NCI-H2107 treated with DMSO at 0.1 percent for 48 hours (cell line): Measurements from ENCODE around the gene NEAT1.
"Not testable (repeated sequence)": the region's sequence is repeated elsewhere in the genome, so short reads cannot be mapped to it uniquely, and the experiment has no call there.

ENCODE experiments used
- DNase-seq: peaks from one replicate; lab custom pipeline; 2025; ENCODE audit not compliant: unreplicated experiment; lab: John Stamatoyannopoulos, UW

Gene NEAT1

DNA sequence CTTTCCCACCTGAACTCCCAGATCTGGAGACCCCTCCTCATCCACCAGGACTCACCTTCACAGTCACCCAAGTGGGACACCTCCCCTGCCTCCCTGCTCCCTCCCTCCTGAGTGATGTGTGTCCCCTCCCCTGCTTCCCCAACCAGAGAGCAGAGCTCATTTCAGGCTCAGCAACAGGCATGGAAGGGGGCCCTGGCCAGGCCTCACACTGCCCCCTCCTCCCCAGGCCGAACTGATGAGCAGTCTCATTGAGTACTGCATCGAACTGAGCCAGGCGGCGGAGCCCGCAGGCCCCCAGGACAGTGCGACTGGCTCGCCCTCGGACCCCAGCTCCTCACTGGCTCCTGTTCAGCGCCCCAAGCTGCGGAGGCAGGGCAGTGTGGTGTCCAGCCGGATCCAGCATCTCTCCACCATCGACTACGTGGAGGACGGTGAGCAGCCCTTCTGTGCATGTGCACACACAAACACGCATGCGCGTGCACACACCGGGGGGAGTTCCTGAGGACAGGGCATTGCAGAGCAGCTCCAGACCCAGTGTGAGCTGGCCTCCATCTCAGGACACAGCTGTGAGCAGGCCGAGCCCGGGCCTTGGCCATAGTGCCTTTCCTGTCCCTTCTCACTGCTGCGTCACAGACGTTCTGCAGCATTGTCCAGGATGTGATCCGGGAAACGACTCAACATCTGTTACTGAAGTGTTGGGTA lies 17.8 kb upstream of the NEAT1 start:
- DNase-seq = no peak

DNA sequence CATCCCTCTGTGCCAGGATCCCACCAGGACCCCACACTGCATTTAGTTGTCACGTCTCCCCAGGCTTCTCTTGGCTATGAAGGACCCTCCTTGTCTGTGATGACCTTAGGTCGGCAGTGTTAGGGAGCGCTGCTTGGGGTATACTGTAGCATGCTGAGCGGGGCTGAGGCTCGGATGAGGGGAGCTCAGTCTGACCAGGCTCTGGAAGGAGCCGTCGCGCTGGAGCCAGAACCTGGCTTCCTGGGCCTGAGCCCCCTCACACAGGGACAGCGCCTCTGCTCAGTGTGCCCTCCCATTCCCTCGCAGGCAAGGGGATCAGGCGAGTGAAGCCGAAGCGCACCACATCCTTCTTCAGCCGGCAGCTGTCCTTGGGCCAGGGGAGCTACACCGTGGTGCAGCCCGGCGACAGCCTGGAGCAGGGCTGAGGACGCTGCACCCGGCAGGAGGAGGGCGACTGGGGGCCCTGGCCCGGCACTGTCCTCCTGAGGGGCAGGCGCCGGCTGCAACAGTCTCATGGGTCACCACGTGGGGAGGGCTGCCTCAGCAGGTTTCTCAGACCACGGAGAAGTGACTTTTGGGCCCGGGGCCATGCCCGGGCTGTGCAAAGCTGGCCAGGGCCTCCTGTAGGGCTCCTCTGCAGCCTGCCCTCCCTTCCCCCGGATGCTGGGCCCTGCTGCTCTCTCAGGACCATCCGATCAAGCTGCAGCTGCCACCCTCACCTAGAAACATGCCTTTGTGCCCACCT lies 11.5 kb upstream of the NEAT1 start:
- no peak for DNase-seq

DNA sequence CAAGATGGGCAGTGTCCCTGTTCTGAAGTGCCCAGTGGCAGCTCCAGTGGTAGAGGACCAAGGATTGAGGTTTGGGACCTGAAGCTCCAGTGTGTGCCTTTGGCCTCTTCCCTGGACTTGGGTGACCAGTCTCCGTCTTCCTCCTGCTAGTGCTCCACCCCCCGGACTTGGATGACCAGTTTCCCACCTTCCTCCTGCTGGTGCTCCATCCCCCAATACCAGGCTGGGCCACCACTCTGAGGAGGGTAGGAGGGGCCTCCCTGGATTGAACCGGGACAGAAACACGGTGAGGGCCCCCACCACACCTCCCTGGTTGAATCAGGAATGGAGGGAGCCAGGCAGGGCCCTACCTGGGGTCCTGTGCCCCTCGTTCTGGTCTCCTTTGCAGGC lies 10.9 kb upstream of the NEAT1 start:
- DNase-seq = no peak

DNA sequence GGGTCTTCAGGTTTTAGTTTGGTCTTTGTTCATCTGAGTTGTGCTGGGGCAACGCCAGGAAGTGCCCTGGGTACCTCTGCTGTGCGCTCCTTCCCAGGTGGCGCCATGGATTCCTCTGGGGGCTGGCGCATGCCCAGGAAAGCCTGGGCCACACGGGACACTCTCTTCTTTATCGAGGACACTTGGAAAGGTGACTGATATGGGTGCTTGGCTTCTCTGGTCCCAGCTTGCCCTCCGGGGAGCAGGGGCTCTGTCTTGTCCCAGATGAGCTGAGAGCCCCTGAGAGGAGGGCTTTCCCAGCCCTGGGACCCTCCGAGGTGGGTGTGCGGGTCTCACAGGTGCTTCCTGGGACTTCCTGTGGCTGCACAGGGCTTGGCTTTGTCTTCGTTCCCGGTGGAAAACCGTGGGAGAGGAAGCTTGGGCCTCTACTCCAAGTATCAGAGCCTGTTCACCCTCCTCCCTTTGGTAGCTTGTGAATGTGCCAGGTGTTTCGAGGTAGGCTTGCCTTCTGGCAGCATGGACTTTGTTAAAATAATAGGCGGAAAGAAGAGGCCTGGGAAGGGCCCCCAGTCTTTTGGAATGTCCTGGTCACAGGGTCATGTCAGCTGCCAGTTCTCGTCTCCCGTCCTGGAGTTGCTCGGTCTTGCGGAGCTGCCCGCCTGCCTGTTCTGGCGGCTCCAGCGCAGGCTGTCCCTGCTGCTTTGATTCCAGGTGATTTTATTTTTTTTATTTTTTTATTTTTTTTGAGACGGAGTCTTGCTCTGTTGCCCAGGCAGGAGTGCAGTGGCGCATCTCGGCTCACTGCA lies 10.1 kb upstream of the NEAT1 start:
- no peak for DNase-seq

DNA sequence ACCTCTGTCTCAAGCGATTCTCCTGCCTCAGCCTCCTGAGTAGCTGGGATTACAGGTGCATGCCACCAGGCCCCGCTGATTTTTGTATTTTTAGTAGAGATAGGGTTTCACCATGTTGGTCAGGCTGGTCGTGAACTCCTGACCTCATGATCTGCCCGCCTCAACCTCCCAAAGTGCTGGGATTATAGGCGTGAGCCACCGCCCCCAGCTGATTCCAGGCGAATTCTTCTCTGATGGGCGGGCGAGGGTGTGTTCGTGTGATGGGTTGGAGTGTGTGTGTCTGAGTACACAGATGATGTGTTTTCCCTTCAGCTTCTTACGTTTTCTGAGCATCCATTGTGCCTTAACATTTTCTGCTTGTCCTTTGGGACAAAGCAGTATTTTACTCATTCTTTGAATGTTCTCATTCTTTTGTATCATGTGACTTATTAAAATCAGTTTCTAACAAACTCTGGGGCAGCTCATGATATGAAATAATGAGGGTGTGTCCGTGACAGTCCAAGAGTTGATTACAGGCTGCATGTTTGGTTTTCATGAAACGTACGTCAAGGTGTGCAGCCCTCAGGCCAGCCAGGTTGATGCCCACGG lies 9.4 kb upstream of the NEAT1 start:
- DNase-seq = not testable (repeated sequence)

DNA sequence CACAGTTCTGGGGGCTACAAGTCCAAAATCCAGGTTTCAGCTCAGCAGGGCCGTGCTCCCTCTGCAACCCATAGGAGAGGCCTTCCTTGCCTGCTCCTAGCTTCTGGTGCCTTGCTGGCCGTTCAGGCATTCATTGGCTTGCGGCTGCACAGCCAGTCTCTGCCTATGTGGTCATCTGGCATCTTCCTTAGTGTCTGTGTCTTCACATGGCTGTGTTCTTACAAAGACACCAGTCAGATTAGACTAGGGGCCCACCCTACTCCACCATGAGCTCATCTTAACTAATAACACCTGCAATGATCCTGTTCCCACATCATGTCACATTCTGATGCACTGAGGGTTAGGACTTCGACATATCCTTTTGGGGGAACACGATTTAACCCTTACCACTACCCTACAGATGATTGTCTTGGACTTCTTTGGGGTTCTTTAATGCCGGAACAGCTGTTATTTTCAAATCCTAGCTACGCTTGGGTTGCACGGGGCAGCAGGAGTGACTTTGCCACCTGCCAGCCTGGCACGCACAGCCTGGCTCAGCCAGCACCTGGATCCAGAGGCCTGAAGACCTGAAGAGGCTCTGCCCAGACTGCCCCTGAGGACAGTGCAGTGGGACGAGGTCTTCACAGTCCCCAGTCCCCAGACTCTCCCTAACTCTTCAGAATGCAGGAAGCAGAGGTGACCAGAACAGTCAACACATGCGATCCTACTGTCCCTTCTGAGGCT lies 7.7 kb upstream of the NEAT1 start:
- no peak for DNase-seq

DNA sequence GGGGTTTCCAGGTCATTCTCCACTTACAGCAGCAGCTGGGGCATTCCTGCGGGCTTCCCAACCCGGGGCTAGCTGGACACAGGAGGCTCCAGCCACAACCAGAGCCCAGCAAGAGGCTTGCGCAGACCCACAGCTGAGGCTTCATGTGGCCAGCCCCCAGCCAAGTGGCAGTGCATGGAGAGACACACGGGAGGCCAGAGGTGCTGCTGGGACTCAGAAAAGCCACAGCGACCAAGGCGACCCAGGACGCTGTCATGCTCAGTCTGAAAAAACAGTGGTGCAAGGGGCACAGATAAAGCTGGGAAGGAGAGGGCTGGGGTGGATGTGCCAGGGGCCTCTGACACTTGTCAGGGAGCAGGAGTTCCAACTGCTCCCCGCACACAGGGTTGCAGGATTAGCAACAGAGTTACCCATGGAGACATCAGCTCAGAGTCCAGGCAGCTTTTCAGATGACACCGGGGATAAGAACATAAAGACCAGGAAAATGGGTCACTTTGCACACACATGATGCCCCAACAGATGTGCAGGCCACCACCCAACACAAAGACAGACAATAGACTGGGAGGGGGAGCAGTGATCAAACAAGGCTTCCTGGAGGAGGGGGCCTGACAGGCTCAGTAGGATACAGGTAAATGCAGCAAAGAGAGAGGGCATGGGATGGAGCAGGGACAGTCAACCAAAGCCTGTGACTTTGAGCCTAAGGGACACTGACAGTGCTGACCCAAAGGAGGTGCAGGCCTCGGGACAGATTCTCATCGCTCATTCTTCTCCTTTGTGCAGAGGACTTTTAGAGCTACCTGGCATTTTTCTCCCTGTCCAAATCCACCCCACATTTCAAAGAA lies 6.9 kb upstream of the NEAT1 start:
- DNase-seq = no peak

DNA sequence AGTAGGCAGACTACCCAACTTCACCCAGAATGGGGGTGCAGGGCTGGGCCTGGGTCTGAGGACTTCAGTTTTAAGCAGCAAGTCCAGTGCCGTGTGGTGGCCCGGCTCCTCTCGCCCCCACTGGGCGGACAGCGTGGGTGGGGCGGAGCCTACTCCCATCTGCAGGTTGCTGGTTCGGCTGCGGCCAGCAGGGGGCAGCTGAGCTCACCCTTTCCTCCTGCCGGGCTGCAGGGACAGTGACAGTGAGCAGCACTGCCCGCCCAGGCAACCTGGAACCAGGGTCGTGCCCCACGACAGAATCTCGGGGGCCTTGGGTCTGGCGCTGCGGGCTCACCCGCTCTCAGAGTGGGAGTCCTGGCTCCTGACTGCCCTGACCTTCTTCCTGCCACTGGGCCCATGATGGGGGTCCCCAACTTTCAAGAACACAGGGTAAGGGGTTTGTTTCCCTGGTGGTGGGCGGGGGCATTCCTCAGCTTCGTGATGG lies 6.2 kb upstream of the NEAT1 start:
- peak; percentile 49 for DNase-seq

DNA sequence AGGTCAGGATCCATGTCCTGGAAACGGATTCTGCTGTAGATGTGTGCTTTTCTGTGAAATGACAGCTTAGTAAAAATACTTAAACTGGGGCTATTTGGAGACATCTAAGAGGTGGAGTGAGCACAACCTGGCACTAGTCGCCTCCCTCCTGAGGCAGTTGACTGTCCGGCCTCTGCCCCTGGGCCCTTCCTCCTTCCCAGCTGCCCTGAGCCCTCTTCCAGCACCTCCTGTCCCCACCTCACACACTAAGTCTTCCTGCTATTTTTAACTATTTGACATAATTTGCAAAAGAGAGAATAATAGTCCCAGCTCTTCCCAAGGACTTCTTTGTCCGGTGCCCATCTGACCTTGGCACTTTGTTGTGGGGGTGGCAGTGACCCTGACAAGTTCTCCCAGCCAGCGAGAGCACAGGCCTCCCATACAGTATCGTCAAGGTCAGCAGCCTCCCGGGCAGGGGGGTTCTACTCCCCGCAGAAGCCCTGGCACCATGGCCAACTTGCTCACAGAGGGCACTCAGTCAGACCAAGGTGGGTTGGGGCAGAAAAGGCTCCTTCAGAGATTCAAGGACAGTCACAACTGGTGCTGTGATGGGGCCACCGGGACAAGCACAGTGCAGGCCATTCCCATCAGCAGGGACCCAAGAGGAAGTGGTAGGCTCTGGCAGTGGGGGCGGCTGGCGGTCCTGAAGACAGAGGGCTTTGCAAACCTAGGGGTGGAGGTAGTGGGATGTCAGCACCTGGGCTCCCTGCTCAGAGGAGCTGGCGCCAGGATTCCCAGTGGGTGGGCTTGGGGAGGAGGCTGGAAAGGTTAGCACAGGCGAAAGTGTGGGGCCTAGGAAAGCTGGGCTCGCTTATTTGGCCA lies 5.5 kb upstream of the NEAT1 start:
- DNase-seq = no peak

DNA sequence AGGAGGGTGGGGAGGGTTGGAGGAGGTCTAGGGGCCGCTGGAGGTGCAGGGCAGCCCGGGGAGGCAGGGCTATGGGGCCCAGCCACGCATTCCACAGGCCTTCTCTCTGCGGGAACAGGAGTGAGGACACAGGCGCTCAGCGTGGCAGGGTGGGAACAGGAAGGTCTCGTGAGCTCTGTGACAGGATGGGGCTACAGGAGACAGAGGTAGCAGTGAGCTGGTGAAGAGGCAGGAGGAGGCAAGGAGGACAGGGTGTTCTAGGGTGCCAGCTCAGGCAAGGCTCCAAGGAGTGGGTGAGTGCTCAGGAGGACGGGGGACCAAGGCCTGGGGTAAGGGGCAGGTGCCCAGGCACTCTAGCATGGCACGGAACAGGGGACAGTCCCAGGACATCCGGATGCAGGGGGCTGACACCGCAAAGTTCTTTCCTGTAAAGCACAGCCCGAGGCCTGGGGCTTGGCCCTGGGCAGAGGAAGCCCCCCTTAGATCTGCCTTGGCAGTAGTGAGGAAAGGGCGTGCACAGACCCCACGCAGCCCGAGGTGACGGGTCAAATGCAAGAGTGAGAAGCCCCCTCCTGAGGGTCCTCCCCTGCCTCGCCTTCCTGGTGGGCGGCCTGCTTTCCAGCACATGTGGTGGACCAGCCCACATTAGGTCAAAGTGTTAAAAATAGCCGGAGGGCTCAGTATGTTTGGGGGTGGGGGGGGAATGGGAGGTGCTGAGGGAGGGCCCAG lies 4.7 kb upstream of the NEAT1 start:
- DNase-seq = no peak

DNA sequence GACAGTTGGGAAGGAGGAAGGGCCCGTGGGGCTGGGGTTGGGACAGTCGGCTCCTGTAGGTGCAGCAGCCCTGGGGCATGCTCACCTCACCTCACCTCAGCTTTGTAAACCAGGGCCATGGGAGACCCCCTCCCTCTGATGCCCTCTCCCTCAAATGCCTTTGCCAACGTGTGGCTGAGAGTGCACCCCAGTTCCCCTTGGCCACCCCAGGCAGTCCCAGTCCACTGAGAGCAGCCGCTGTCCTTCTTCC lies 4.2 kb upstream of the NEAT1 start:
- DNase-seq = no peak

DNA sequence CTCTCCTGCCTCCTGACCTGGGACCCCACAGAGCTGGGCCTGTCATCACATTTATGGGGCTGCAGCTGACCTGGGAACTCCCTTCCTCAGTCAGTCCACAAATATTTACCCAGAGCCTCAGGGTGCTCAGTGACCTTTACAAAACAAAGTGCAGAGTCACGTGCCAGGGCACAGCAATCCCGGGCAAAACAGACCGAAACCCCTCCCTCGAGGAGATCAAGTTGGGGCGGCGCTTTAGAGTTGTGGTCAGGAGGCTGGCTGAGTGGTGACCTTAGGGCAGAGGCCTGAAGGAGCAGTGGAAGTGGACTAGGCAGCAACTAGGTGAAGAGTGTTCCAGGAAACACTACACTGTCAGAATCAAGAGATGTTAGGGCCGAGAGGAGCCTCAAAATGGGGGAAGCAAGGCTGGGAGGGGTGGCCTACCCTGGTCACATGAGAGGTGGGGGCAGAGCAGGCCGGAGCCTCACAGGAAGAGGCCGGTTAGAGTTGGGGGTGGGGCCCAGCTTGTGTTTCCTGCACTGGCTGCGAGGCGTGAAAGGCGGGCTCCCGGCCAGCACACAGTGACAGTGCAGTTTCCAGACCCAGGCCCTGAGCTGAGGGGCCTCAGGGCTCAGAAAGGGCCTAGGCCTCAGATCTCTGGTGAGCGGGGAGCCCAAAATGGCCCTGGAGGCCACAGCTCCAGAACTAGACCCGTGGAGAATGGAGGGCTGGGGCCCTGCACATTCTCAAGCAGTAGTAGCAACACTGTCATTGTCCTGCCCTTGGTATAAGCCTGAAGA lies 3.7 kb upstream of the NEAT1 start:
- DNase-seq = peak; percentile 90

DNA sequence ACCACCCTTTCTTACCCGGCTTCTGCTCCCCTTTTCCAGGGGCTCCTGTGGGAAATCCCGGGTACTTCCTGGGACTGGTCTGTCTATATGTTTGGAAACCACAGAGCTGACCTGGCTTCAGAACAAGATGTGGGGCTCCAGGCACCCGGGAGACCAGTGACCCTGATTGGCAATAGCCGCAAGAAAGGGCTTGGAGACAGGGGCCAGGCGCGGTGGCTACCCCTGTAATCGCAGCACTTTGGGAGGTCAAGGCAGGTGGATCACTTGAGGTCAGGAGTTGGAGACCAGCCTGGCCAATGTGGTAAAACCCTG lies 3.2 kb upstream of the NEAT1 start:
- no peak for DNase-seq

DNA sequence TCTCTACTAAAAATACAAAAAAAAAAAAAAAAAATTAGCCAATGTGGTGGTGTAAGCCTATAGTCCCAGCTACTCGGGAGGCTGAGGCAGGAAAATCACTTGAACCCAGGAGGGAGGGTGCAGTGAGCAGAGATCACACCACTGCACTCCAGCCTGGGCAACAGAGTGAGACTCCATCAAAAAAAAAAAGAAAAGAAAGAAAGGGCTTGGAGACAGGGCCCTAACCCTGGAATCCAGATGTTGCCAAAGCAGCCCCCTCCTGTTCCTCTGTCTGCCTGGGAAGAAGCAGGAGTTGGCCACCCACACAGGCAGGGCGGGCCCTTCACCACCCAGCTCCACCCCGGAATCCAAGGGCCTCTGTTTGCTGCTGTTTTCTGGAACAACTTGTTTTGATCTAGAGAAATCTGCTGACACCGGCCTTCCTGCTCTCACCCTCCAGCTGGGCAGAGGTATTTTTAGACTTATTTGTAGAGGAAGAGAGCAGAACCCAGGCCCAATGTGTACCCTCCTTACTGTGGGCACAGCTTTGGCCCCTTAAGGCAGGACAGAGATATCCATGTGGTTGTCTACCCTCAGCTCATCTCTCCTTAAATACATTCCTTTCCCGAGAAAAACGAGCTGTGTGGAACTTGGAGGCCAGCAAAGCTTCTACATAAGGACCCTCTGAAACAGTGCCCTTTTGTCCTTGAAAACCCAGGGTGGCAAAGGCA lies 2.7 kb upstream of the NEAT1 start:
- DNase-seq = peak; percentile 45

DNA sequence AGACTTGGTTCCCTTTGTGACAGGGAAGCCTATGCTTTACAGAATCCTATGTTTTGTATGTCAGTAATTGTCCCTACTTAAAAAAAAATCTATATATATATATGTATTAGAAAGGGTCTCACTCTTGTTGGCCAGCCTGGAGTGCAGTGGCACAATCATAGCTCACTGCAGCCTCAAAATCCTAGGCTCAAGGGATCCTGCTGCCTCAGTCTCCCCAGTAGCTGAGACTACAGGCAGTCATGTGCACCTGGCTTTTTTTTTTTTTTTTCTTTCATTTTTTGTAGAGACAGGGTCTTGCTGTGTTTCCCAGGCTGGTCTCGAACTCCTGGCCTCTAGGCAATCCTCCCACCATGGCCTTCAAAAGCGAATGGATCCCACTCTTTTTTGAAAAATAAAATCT lies 2.1 kb upstream of the NEAT1 start:
- no peak for DNase-seq

DNA sequence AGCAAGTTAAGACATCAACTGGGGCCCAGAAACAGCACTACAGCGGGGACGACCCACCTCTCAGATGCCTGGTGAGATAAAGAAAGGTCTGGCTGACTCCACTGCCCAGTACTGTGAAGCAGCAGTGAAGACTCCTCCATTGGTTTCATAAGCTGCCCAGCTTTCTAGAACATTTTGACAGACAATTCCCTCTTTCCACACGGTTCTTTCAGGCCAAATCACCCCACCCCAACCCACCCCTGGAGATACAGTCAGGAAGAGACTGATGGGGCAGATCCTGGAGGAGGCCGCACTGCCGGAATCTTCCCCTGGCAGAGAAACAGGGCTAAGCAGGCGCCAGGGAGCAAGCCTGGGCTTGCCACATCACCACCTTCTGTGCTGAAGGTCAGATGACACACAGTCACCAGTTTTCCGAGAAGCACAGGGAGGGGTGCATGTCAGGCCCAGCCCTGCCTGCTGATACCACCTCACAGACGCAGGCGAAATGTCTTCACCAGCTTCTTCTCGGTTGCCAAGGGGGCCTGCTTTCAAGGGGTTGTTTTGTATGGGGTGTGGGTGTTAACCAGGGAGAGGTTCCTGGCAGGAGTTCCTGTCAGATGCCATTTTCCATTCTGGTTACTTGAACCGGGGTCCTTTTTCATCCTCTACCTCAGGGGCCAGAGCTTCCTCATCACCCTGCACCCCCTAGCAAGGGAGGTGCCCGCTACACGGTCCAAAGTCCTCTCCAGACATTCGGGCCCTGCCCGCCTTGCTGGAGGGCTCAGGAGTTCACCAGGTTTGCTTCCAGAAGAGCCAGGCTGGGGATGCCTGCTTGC lies 1.4 kb upstream of the NEAT1 start:
- peak; percentile 82 for DNase-seq
